HG03575 (cell line): Measurements from ENCODE around the gene ABCG5.

Source experiments
- ATAC-seq: cut with Tn5 transposase; IDR thresholded peaks from one replicate; pipeline ENCODE4 v1.9.1; 2021; ENCODE audit not compliant: unreplicated experiment, insufficient number of reproducible peaks, low FRiP score; ENCODE audit errors: extremely low read depth

Gene ABCG5

GRCh38 chr2:43838560-43839267, at the start of gene ABCG5, which contains the start of gene ABCG8:
TSS of gene ABCG5 (minus strand) at chr2:43838839. CDS start at chr2:43838679, 160 bp downstream.
TSS of gene ABCG8 (plus strand) at chr2:43838971. CDS start at chr2:43839054, 83 bp downstream.
- ATAC-seq: no peak

DNA sequence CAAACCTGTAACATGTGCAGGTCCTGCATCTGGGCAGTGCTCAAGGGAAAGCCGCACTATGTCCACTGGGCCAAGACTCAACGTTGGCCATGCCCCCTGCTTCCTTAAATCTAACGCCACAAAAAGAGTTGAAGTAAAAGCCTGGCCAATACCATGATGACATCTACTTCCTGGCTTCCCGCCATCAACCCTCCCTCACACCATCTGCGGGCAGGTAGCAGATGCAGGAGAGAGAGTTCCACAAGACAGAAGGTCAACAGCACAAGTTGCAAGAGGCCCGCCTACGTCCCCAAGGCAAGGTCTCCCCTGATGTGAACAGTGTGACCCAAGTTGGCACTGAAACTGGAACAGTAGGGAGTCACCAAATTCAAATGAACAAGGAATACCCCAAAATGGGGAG, 48.5 kb upstream of the ABCG5 start:
- ATAC-seq: no peak

- no peak for ATAC-seq
Observed at GRCh38 chr2:43885132-43885632, 46.5 kb upstream of the ABCG5 start.

DNA sequence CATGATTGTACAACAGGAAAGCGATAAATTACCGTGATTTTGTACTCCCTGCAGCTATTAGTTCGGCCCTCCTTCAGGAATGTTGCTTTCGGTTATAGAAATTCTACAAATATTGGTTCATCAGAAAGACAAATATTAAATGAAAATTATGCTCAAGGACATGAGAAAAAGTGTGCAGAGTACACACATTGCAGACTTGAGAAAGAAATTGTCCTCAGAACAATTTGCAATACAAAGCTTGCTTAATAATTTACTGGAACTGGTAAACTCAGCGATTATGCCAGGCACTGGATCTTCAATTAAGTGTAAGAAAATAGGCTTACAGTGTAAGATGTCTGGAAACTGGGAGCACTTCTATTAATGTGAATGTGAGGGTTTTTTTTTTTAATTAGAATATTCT, 46.0 kb upstream of the ABCG5 start:
- ATAC-seq: no peak

DNA sequence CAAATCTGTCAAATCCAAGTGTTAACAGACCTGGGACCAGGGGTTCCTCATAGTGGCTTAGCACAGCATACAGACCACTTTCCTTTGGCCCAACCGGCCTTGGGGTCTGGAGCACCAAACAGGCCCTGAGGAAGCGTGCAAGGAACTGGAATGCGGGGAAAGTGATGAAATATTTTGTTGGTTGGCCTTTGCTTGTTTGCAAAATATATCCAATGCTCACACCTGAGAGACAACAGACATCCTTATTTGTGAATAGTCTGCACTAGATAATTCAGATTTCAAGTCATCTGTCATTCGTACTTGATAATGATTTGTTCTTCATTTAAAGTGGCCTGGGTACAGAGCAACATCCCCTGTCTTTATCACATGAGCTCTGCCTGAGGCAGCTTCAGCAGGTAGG, 43.7 kb upstream of the ABCG5 start:
- ATAC-seq: no peak

- no peak for ATAC-seq
Observed at GRCh38 chr2:43880952-43881351, 42.3 kb upstream of the ABCG5 start.

GRCh38 chr2:43880471-43880870, 41.8 kb upstream of the ABCG5 start:
- ATAC-seq: no peak

GRCh38 chr2:43879261-43879660, 40.6 kb upstream of the ABCG5 start:
- ATAC-seq: no peak

DNA sequence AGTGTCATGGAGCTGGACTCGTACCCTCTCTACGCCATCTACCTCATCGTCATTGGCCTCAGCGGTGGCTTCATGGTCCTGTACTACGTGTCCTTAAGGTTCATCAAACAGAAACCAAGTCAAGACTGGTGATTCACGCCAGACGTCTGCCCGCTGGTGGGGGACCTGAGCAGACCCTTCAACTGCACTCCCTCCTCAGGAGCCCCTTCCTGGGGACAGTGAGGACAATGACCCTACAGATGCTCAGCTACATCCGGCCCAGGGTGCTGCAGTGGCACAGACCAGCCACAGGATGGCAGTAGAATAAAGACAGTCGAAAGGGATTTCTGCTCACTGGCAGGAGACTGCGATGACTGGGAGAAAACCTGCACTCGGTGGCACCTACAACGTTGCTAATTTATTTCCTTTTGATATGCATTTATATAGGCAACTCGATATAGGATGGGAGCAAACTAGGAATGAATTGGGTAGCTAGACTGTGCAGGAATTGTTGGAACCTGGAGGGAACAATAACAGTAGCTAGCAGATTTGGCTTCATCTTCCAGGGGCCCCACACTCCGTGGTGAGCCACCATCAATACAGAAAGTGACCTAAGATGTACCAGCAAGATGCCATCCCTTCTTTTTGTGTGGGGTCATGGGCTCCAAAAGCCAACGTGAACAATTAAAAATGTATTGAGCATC, 39.3 kb upstream of the ABCG5 start:
- no peak for ATAC-seq

DNA sequence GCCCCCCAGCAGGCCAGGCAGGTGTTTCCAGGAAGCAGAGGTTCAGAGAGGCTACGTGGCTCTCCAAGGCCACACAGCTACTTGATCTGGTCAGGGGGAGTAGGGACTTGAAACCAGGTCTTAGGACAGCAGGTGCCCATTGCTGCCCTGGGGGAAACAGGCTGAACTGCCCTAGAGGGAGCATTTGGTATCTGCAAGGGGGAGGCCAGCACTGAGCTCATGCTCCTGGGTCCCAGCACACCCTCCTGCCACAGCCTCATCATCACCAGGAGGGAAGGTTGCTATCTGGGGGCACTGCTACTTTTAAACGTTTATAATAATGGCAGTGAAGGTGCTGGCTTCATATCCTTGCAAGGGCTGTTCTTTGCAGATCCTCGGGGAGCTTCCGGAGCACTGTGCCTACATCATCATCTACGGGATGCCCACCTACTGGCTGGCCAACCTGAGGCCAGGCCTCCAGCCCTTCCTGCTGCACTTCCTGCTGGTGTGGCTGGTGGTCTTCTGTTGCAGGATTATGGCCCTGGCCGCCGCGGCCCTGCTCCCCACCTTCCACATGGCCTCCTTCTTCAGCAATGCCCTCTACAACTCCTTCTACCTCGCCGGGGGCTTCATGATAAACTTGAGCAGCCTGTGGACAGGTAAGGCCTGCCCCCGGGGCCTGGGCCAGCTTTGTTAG, 36.3 kb upstream of the ABCG5 start:
- ATAC-seq: no peak

DNA sequence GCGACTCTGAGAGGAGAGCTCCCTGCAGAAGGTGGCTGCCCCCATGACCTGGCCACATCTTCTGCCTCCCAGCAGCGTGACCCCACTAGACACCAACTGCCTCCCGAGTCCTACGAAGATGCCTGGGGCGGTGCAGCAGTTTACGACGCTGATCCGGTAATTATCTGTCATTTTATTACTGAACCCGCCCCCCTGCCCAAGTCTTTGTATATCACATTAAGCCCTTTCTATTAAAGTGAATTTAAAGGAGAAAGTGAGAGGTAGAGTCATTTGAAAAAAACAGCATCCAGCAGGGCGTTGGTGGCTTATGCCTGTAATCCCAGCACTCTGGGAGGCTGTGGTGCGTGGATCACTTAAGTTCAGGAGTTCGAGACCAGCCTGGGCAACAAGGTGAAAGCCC, 33.5 kb upstream of the ABCG5 start:
- ATAC-seq: no peak

GRCh38 chr2:43855292-43855691, 16.7 kb upstream of the ABCG5 start:
- ATAC-seq: no peak

- ATAC-seq: no peak
Observed at GRCh38 chr2:43854671-43855070, 16.0 kb upstream of the ABCG5 start.

- ATAC-seq: no peak
Observed at GRCh38 chr2:43853141-43854081, 14.8 kb upstream of the ABCG5 start.

- ATAC-seq: no peak
Observed at GRCh38 chr2:43852196-43852730, 13.6 kb upstream of the ABCG5 start.

- no peak for ATAC-seq
Observed at GRCh38 chr2:43851011-43851980, 12.7 kb upstream of the ABCG5 start.

- ATAC-seq: no peak
Observed at GRCh38 chr2:43848214-43848613, 9.6 kb upstream of the ABCG5 start.
